IMR-90 (cell line): ENCODE data around the gene FLOT2.

Experiments
- CEBPB ChIP-seq: IDR thresholded peaks from 2 replicates; pipeline ENCODE4 v1.6.1; 2012; ENCODE audit warnings: low read depth, low read length, improper control_type of control experiment
- ELK1 ChIP-seq: fragments of 150-350 bp; IDR thresholded peaks from 2 replicates; pipeline ENCODE4 v1.6.1; 2016; ENCODE audit warnings: low read depth, mild to moderate bottlenecking, low read length, moderate library complexity, borderline replicate concordance
- POLR2A ChIP-seq: IDR thresholded peaks from 2 replicates; pipeline ENCODE4 v1.6.1; 2012; ENCODE audit warnings: mild to moderate bottlenecking, low read depth, low read length
- RAD21 ChIP-seq: IDR thresholded peaks from 2 replicates; pipeline ENCODE4 v1.6.1; 2012; ENCODE audit warnings: low read length, improper control_type of control experiment
- TF ChIP-seq, protein P1 (sequence below): conservative IDR thresholded peaks from 2 replicates; pipeline ENCODE4 v1.5.1; 2012; ENCODE audit warnings: mild to moderate bottlenecking, low read depth, low read length, improper control_type of control experiment

DNA sequence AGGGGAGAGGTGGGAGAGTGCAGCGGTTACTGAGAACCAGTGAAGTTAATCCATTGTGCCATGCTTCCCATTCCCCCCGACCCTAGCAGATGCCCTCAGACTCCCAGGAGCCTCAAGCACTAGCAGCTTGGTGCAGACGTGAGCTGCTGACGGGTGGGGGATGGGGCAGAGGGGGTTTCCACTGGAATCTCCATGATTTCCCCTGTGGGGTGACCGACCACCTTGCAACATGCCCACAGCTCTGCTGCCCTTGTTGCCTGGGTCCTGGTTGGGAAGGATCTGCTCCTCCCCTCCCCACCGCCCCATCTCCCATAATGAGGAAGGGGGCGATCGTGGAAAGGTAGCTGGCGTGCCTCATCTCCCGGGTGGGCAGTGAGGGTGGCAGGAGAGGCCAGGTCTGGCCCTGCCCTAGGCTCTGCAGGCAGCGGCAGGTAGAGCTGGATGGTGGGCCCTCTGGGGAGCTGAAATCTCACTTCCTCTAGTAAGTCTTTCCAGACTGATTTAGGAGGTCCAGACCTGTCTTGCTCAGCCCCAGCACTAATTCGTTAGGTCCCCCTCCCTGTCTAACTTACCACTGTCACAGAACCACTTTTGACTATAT lies 9.6 kb downstream of the FLOT2 start:
- TF ChIP-seq, protein P1, sequence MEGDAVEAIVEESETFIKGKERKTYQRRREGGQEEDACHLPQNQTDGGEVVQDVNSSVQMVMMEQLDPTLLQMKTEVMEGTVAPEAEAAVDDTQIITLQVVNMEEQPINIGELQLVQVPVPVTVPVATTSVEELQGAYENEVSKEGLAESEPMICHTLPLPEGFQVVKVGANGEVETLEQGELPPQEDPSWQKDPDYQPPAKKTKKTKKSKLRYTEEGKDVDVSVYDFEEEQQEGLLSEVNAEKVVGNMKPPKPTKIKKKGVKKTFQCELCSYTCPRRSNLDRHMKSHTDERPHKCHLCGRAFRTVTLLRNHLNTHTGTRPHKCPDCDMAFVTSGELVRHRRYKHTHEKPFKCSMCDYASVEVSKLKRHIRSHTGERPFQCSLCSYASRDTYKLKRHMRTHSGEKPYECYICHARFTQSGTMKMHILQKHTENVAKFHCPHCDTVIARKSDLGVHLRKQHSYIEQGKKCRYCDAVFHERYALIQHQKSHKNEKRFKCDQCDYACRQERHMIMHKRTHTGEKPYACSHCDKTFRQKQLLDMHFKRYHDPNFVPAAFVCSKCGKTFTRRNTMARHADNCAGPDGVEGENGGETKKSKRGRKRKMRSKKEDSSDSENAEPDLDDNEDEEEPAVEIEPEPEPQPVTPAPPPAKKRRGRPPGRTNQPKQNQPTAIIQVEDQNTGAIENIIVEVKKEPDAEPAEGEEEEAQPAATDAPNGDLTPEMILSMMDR: no peak
- TF ChIP-seq RAD21 (no peak), POLR2A (no peak), CEBPB (no peak), ELK1 (no peak)
